GM23338 (cell line): Measurements from ENCODE around the gene LRRC10. TPM values are rescaled to one million over a fixed set of nuclear protein-coding genes. Genes with fewer than 3 reads are reported as not detected.

Experiments used
- ATAC-seq: fragments of 200-7000 bp; cut with Tn5 transposase; 3 replicates; pipeline ENCODE4 v1.9.1; 2020
- DNase-seq: peaks from one replicate; pipeline ENCODE4 v3.0.0-alpha.2; 2015; ENCODE audit warnings: low spot score
- H2AFZ ChIP-seq: fragments of 200-600 bp; sonication (generic); 2 replicates; pipeline ENCODE4 v1.8.0; 2016; ENCODE audit warnings: antibody characterized with exemption, mild to moderate bottlenecking, moderate library complexity
- H3F3A ChIP-seq: fragments of 200-600 bp; sonication (generic); replicated peaks from 2 replicates; pipeline ENCODE4 v1.8.0; 2017; ENCODE audit warnings: antibody characterized with exemption, mixed run types, low read depth
- H3K27ac ChIP-seq: fragments of 200-600 bp; sonication (generic); 2 replicates; pipeline ENCODE4 v1.6.1; 2016; ENCODE audit warnings: low read depth
- H3K27me3 ChIP-seq: fragments of 200-600 bp; sonication (generic); 2 replicates; pipeline ENCODE4 v1.8.0; 2016; ENCODE audit warnings: mild to moderate bottlenecking, mixed run types, moderate library complexity; ENCODE audit not compliant: insufficient read depth
- H3K36me3 ChIP-seq: fragments of 200-600 bp; sonication (generic); 2 replicates; pipeline ENCODE4 v1.8.0; 2016; ENCODE audit warnings: mild to moderate bottlenecking; ENCODE audit not compliant: insufficient read depth
- H3K4me1 ChIP-seq: fragments of 200-600 bp; sonication (generic); 2 replicates; pipeline ENCODE4 v1.8.0; 2016; ENCODE audit warnings: mild to moderate bottlenecking, moderate library complexity; ENCODE audit not compliant: insufficient read depth
- H3K4me2 ChIP-seq: fragments of 200-600 bp; sonication (generic); 2 replicates; pipeline ENCODE4 v1.7.1; 2017; ENCODE audit warnings: mixed run types
- H3K4me3 ChIP-seq: fragments of 200-600 bp; sonication (generic); 2 replicates; pipeline ENCODE4 v1.6.1; 2016; ENCODE audit warnings: mixed run types
- H3K79me2 ChIP-seq: fragments of 200-600 bp; sonication (generic); replicated peaks from 2 replicates; pipeline ENCODE4 v1.8.0; 2017; ENCODE audit warnings: mild to moderate bottlenecking; ENCODE audit not compliant: insufficient read depth
- H3K9me2 ChIP-seq: fragments of 200-600 bp; sonication (generic); 2 replicates; pipeline ENCODE4 v1.8.0; 2017; ENCODE audit not compliant: insufficient read depth
- H4K20me1 ChIP-seq: fragments of 200-600 bp; sonication (generic); replicated peaks from 2 replicates; pipeline ENCODE4 v1.8.0; 2017; ENCODE audit warnings: mild to moderate bottlenecking; ENCODE audit not compliant: insufficient read depth
- H3K27ac Mint-ChIP-seq: 2 replicates; pipeline ENCODE4 v1.8.0; 2020; ENCODE audit warnings: inconsistent platforms, mild to moderate bottlenecking, moderate library complexity, mixed read lengths
- H3K27me3 Mint-ChIP-seq: 3 replicates; pipeline ENCODE4 v1.8.0; 2022; ENCODE audit warnings: low read depth, mild to moderate bottlenecking, moderate library complexity, mixed read lengths, inconsistent platforms; ENCODE audit not compliant: insufficient read depth, poor library complexity
- H3K36me3 Mint-ChIP-seq: 3 replicates; pipeline ENCODE4 v1.8.0; 2021; ENCODE audit warnings: low read depth, mild to moderate bottlenecking, inconsistent platforms, moderate library complexity, mixed read lengths
- H3K4me1 Mint-ChIP-seq: 3 replicates; pipeline ENCODE4 v1.8.0; 2020; ENCODE audit warnings: mild to moderate bottlenecking, inconsistent platforms, mixed read lengths
- H3K4me3 Mint-ChIP-seq: 3 replicates; pipeline ENCODE4 v1.8.0; 2021; ENCODE audit warnings: moderate library complexity, mild to moderate bottlenecking, inconsistent platforms, mixed read lengths
- H3K9me3 Mint-ChIP-seq: 3 replicates; pipeline ENCODE4 v1.8.0; 2020; ENCODE audit warnings: moderate library complexity, mild to moderate bottlenecking, inconsistent platforms, mixed read lengths
- CREB1 ChIP-seq: fragments of 250-450 bp; sonication (Bioruptor Pico); IDR thresholded peaks from 2 replicates; pipeline ENCODE4 v1.5.0; 2020; ENCODE audit warnings: low read depth, mild to moderate bottlenecking, moderate library complexity
- CTCF ChIP-seq, 2 experiments: fragments of 200-600 bp in 1 of 2; sonication (generic) in 1 of 2; conservative IDR thresholded peaks; 2 replicates each; pipeline versions ENCODE4 v1.5.1 to v1.6.1; 2016 to 2017; ENCODE audit warnings: antibody characterized with exemption in 2 of 2, low read depth in 2 of 2, mild to moderate bottlenecking in 2 of 2, moderate library complexity in 1 of 2
- ETS1 ChIP-seq: IDR thresholded peaks from 2 replicates; pipeline ENCODE4 v1.6.1; 2016; ENCODE audit warnings: antibody characterized with exemption
- EZH2 ChIP-seq: fragments of 200-600 bp; sonication (generic); IDR thresholded peaks from one replicate; pipeline ENCODE4 v1.8.0; 2017; ENCODE audit warnings: antibody characterized with exemption, mild to moderate bottlenecking, low read depth; ENCODE audit not compliant: unreplicated experiment
- EZH2phosphoT487 ChIP-seq: fragments of 200-600 bp; sonication (generic); IDR thresholded peaks from one replicate; pipeline ENCODE4 v1.8.1; 2018; ENCODE audit warnings: antibody characterized with exemption; ENCODE audit not compliant: unreplicated experiment
- JUNB ChIP-seq: IDR thresholded peaks from one replicate; pipeline ENCODE4 v1.6.1; 2016; ENCODE audit warnings: antibody characterized with exemption; ENCODE audit not compliant: unreplicated experiment
- NANOG ChIP-seq: IDR thresholded peaks from 2 replicates; pipeline ENCODE4 v1.6.1; 2016; ENCODE audit warnings: antibody characterized with exemption, borderline replicate concordance
- POLR2AphosphoS5 ChIP-seq: IDR thresholded peaks from 2 replicates; pipeline ENCODE4 v1.6.1; 2016; ENCODE audit warnings: antibody characterized with exemption, low read depth
- REST ChIP-seq: IDR thresholded peaks from one replicate; pipeline ENCODE4 v1.6.1; 2018; ENCODE audit warnings: antibody characterized with exemption; ENCODE audit not compliant: unreplicated experiment
- STAT1 ChIP-seq: IDR thresholded peaks from one replicate; pipeline ENCODE4 v1.6.1; 2016; ENCODE audit warnings: antibody characterized with exemption; ENCODE audit not compliant: unreplicated experiment
- ZNF114 ChIP-seq: fragments of 250-450 bp; sonication (Bioruptor Pico); IDR thresholded peaks from 2 replicates; pipeline ENCODE4 v1.5.0; 2020; ENCODE audit warnings: mild to moderate bottlenecking, moderate library complexity
- ZNF331 ChIP-seq: fragments of 250-450 bp; sonication (Bioruptor Pico); IDR thresholded peaks from 2 replicates; pipeline ENCODE4 v1.5.0; 2020; ENCODE audit warnings: low read depth, mild to moderate bottlenecking, moderate library complexity
- ZNF462 ChIP-seq: fragments of 250-450 bp; sonication (Bioruptor Pico); IDR thresholded peaks from 2 replicates; pipeline ENCODE4 v1.5.0; 2020; ENCODE audit warnings: mild to moderate bottlenecking, moderate library complexity
- polyA plus RNA-seq: library from polyadenylated mRNA; unstranded; fragments of >200 nt; fragmentation: Nextera tagmentation; extraction: Ambion mirVana; gene quantifications from 2 replicates; pipeline ENCODE4 v1.2.1, GENCODE V29; 2016
- total RNA-seq: library from RNA; depleted of rRNA; stranded (reverse); fragments of >200 nt; shearing (Covaris generic); gene quantifications from 2 replicates; pipeline ENCODE4 v1.2.3, GENCODE V29; 2014

The LRRC10 gene
- total and polyA plus RNA-seq, 2 experiments from 2014 or later: not detected

- no peaks in the 10 kb centered on the region for H3K27me3 ChIP-seq
These were observed 581 bp downstream of the LRRC10 start for GRCh38 chr12:69610126-69610525.

More at GRCh38 chr12:69610126-69610525, 581 bp downstream of the LRRC10 start:
- Histone ChIP-seq H3K79me2 (no peaks in the 10 kb centered on the region), H3K4me1 (no peaks in the 10 kb centered on the region), H2AFZ (peak overlapping the region; percentile 52; the same call in 1 of the 2 replicates), H3K4me2 (no peak overlapping the region), H3F3A (no peaks in the 10 kb centered on the region), H3K27ac (no peak overlapping the region), H4K20me1 (no peaks in the 10 kb centered on the region), H3K4me3 (no peak overlapping the region), H3K36me3 (no peaks in the 10 kb centered on the region), H3K9me2 (no peaks in the 10 kb centered on the region)
- Mint-ChIP-seq H3K4me1 (no peaks in the 10 kb centered on the region), H3K27ac (no peak overlapping the region), H3K27me3 (peaks cover 4% of the 10 kb centered on the region), H3K36me3 (no peaks in the 10 kb centered on the region), H3K4me3 (no peak overlapping the region), H3K9me3 (no peaks in the 10 kb centered on the region)
- no peak for TF ChIP-seq ZNF331 (CRISPR knock-in tag)
- TF ChIP-seq NANOG: no peak
- TF ChIP-seq ZNF462 (CRISPR knock-in tag): no peak
- TF ChIP-seq STAT1: no peak
- no peak for TF ChIP-seq ETS1
- TF ChIP-seq ZNF114 (CRISPR knock-in tag): no peak
- no peak for TF ChIP-seq EZH2
- no peak for TF ChIP-seq POLR2AphosphoS5
- TF ChIP-seq CTCF (conservative IDR thresholded peaks at IDR 0.05; ENCODE audit: low read depth in 2 of 2): no peak
- no peak for TF ChIP-seq EZH2phosphoT487
- TF ChIP-seq JUNB: no peak
- TF ChIP-seq CREB1: no peak
- TF ChIP-seq REST: no peak
- DNase-seq: no peak
- ATAC-seq: no peak
